RPMI8226 (cell line): ENCODE measurements around the gene EID2.

Source experiments
- DNase-seq: peaks from one replicate; pipeline ENCODE4 v3.0.0-alpha.2; 2015

Gene EID2, protein sequence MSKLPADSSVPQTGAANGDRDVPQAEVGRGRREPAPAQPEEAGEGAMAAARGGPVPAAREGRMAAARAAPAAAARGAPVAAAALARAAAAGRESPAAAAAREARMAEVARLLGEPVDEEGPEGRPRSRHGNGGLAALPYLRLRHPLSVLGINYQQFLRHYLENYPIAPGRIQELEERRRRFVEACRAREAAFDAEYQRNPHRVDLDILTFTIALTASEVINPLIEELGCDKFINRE

DNA sequence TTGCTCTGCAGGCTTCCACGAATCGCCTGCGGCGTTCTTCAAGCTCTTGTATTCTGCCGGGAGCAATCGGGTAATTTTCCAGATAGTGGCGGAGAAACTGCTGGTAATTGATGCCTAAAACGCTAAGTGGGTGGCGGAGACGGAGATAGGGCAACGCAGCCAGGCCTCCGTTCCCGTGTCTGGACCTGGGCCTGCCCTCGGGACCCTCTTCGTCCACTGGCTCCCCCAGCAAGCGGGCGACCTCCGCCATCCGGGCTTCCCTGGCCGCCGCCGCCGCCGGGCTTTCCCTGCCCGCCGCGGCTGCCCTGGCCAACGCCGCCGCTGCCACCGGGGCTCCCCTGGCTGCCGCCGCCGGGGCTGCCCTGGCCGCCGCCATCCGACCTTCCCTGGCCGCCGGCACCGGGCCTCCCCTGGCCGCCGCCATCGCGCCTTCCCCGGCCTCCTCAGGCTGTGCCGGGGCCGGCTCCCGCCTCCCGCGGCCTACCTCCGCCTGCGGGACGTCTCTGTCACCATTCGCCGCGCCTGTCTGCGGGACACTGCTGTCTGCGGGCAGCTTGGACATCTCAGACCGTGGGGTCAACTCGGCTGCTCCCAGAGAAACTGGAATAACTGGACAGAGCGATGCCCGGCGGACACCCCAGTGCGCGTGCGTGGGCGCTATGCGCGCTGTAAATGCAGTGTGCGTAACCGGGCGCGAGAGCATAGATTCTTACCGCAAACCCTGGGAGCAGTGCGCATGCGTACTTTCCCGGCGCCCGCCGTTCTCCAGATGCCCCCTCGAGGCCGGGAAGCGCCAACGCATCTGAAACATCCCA, at the start of gene EID2:
Gene EID2, minus strand, starts transcription at position 644 of the 815 bp plus-strand sequence. Its CDS starts 82 bp downstream, at position 562.
- DNase-seq = peak; percentile 92

DNA sequence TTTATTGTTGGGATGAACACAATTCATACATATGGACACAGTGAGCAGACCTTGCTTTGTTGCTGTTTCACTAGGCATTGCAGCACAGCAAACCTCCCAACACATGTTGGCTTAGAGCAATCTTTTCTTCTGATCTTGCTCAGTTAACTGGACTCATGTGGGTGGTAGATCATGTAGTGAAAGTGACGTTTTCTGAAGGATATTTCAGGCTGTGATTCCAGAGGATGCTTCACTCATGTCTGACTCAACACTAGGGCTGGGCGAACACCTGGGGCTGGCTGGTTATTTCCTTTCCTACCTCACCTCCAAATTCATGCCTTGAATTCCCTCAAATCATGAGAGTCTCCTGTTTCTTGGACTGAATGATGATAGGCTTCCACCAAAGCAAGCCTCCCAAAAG, 48.1 kb upstream of the EID2 start:
- DNase-seq = no peak

DNA sequence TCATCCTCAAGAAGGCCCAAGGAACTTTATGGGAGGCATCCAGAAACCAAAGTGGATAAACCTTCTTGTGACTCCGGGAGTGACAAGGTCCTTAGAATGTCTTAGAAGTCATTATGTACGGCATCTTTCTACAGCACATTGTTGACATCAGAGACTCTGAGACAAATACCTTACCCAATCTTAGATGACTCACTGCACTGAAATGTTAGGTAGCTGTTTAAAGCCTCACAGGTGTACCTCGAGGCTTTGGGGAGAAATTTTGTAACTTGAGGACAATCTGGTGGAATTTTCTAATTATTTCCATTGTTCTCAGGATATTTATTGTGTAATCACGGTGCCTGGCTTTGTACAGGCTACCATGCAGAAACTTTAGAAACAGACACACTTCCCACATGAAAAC, 47.5 kb upstream of the EID2 start:
- DNase-seq = no peak

DNA sequence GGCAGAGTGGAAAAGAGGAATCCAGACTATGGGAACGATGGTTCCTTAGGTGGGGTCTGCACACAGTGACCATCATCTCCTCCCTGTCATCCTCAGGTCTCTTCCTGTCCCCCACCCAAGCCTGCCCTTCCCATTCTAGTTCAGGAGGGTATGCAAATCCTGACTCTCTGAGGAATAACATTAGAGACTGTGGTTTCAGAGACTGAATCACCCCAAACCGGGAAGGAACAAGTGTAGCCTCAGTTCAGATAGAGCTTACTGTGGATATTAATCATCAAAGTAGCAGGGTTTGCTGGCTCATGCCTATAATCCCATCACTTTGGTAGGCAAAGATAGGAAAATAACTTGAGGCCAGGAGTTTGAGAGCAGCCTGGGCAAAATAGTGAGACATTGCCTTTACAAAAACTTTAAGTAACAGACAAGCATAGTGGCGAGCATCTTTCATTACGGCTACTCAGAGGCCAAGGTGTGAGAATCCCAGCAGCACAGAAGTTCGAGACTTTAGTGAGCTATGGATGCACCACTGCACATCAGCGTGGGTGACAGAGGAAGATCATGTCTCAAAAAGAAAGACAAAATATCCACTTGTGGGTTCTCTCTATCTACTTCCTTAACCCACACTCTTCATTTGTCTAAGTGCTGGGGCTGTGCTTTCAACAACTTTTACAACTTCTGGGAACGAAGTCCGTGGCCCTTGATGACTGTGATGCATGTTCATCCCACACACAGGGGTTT, 43.1 kb upstream of the EID2 start:
- no peak for DNase-seq

DNA sequence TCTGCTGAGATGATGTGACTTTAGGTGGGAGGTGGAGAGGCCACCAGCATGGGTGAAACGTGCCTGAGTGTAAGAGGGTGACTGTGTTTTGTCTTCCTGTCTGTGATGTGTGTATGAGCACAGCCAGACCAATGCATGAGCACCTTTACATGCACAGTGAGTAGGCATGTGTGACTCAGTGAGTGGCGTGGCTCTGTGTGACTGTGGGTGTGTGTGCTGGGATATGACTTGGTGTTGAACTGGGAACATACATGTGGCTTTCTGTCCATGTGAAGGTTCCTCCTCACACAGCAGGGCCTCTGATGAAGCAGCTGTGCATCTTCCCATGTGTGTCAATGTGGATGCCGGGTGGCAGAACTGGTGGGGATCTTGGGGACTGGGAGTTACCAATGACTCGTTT, 42.5 kb upstream of the EID2 start:
- DNase-seq = no peak

DNA sequence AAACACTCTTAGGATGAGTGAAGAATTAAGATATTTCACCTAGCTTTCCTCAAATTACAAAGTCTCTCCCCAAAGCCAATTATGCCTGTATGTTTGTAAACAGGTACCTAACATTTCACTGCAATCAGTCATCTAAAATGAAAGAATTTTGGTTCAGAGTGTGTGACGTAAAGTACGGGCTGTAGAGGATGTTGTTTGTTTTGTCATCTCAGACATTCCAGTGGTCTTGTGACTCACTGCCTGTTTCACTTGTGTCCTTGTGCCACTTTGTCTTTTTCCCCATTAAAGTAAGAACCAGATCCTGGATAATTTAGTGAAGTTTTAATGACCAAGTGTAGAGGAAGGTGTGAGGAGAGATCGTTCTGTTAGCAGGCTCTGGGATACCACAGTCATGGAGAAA, 28.6 kb upstream of the EID2 start:
- DNase-seq = no peak

DNA sequence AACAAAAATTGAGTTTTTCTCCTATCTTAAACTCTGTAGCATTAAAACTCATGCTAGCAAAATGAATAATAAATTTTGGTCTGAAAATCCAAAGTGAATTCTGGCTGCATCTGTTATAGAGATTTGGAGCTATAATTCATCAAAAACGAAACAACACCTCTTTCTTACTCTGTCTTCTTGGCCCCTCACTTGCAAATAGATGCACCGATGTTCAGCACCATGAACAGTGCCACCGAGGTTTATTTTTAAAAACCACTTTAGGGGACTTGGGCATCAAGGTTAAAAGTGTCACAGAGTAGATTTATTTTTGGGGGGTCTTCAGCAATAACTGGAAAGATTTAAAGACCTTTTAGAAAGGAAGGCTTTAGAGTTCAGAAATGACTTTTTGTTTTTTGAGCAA, 26.1 kb upstream of the EID2 start:
- no peak for DNase-seq

DNA sequence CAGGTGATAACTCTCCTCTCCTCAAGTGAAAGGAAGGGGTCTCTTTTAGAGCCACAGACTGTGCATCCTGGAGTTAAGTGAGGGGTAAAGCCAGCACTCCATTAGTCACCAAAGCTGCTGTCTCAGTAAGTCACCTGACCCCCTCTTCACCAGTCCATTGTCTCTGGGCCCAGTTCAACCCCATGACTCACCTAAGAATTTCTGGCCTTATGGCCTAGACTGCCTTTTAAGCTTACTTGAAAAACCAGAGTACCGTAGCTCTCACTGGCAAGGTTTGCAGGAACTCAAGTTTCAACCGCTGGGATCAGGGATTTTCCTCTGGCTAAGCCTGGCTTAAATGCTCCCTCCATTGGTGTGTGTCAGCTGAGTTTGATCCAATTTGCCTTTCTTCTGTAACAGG, 23.4 kb upstream of the EID2 start:
- DNase-seq = no peak

DNA sequence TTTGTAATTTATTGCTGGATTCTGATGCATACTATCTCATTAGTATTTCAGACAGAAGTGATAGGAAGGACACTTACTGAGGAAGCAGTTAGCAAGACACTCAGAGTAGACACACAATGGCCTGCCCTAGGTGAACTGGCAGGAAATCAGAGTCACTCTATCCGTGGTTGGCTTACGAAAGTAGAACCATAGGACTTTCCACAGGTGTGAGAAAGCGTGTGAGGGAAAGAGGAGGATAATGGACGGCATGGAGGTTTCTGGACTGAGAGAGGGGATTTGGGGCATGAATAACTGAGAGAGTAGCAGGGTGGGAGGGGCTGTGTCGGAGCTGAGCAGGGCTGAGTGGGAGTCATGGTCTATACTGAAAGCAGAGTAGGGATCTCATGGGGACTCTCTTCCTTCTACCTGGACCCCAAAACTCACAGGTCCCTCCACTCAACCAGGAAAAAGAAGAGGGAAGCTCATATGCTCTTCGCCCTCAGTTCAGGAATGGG, 18.7 kb upstream of the EID2 start:
- peak; percentile 7 for DNase-seq

DNA sequence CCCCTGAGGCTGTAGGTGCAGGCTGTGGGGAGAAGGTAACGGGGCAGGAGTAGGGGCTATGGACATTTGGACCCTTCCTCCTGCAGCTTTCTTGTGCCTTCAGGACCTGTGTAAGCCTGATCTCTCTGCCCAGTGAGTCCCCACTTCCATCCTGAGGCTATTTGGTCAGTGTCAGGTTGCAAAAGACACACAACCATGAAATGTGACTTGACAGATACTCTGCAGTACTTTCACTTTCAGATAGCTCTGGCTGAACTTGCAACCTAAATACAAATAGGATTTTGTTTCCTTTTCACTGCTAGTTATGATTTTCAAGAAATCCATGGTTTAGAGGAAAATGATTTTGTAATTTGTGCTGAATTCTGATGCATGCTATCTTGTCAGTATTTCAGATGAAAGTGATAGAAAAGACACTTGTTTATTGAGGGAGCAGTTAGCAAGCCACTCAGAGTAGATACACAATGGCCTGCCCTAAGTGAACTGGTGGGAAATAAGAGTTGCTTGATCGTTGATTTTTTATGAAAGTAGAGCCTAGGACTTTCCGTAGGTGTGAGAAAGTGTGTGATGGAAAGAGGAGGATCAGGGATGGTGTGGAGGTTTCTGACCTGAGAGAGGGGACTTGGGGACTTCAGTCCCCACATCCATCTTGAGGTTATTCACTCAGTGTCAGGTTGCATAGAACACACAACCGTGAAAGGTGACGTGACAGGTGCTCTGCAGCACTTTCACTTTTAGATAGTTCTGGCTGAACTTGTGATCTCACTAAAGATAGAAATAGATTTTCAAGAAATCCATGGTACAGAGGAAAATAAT, 18.1 kb upstream of the EID2 start:
- DNase-seq = peak; percentile 12

DNA sequence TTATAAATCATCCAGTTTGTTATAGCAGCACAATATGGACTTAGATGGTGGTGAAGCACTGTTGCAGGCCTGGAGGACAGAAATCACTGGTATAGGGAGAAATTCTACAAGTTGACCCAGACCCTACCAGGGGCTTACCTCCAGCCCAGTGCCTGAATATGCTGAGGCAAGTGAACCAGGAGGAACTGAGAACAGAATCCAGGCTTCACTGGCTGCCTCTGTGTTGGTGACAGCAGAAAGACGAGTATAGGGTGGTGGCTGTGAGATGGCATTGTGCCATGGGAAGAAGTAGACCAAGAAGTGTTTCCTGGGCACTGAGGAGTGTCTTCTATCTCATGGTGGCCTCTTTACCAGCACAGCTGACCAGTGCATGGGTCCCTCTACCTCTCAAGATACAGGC, 15.9 kb upstream of the EID2 start:
- peak; percentile 38 for DNase-seq

DNA sequence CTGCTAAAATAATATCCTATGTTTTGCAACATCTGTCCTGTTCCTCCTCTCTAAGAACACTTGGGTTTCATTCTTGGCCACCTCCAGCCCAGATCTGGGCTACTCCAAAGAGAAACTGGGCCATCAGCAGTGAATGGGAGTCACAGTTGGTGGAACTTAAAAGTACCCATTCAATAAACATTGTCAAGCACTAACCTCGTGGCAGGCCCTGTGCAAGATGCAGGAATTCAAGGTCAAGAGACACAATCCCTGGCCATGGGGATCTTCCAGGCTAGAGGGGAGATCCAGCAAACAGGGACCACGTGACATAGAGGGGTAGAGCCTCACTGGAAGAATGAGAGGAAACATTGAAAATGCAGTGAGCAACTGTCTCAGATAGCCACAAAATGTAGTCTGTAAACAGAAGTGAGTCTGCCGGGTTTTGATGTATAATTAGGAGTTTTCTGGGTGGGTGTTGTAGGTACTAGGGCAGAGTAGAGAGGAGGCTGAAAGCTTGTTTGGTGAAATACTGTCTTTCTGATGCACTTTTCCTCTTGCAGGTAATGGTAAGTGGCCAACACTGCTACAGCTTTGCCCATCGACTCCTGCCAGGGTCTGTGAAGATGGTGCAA, 14.8 kb upstream of the EID2 start:
- DNase-seq = no peak

DNA sequence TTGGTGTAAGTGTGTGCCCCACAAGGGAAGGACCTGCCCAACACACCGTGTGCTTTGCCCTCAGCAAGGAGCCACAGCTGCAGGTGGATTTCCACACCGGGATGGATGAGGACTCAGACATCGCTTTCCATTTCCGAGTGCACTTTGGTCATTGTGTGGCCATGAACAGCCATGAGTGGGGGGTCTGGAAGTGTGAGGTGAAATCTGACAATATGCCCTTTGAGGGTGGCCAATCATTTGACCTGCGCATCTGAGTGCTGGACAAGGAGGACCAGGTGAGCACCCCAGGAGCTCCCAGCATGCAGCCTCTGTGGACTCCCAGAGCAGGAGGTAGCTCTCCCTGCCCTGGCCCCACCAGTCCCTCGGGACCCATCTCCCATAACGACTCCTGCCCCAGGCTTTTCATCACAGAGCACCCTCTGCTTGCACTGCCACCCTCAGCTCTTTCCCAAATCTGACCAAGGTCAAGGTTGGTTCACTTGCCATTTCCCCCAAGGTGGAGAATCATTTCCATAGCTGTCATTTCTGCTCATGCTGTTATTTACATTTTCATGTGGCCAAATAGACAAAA, 13.2 kb upstream of the EID2 start:
- no peak for DNase-seq

DNA sequence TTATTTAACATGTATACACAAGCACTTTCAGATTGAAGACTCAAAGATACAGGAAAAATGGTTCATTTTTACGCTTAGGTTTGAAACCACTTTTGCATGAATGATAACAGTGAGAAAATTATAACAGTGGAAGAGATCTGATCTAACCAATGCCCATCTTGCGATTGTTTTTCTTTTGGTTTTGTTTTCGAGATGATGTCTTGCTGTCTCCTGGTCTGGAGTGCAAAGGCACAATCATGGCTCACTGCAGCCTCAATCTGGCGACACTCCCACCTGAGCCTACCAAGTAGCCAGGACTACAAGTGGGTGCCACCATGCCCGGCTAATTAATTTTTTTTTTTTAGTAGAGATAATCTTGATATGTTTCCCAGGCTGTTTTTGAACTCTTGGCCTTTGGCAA, 10.2 kb upstream of the EID2 start:
- DNase-seq = no peak

DNA sequence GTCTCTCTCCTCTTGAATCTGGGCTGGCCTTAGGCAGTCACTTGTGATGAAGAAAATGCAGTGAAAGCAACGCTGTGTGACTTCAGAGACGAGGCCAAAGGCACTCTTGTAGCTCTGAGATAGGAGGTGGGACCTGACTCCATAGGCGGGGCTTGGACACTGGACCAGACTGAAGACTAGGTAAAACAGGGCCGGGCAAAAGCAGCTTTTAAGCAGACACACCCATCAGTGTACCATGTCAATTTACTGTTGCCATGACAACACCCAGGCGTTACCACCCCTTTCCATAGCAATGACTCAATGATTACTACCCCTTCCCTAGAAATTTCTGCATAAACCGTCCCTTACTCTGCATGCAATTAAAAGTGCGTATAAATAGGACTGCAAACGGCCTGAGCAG, 6.6 kb upstream of the EID2 start:
- no peak for DNase-seq

DNA sequence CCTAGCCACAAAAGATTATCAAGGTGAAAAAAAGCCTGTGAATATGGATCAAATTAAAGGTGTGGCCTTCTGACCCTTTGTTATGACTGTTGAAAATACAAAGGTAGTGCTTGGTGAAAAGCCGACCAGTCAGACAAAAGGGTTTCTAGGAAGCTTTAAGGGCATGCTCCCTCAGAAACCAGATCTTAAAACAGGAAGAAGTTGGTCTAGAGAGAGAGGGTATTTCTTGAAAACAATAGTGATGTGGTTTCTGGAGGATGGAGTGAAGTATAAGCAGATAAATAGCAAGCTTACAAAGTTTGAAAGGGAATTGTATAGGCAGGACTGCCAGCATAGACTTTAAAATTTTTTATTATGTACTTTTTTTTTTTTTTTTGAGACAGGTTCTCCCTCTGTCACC, 5.0 kb upstream of the EID2 start:
- no peak for DNase-seq

DNA sequence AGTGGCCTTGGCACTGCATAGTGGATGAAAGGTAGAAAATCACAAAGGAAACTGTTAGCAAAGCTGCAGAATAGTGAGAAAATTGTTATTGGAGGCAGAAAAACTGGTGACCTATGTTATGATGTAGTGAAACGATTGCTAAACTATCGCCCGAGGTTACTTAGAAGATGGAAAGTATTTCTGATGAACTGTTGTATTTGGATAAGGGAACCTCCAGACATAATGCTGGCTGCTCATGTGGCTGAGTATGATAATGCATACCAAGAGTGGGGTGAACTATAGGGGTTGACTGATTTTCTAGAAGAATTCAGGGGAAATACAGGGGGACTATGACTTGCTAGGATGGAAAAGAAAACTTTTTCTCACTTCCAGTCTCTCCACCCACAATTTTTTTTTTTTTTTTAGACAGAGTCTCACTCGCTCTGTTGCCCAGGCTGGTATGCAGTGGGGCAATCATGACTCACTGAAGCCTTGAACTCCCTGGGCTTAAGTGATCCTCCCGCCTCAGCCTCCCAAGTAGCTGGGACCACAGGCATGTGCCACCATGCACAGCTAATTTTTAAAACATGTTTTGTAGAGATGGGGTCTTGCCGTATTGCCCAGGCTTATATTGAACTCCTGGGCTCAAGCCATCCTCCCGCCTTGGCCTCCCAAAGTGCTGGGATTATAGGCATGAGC, 4.4 kb upstream of the EID2 start:
- no peak for DNase-seq

DNA sequence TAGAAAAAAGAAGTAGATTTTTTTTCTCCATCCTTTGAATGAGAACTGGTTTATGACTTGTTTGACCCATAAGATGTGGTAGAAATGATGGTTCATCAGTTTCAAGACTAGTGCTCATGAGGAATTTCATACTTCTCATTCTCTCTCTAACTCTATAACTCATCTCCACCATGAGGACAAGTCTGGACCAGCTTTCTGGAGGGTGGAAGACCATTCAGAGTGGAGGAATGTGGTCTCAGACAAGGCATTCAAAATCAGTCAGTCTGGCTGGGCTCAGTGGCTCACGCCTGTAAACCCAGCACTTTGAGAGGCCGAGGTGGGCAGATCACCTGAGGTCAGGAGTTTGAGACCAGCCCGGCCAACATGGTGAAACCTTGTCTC, 3.5 kb upstream of the EID2 start:
- no peak for DNase-seq

DNA sequence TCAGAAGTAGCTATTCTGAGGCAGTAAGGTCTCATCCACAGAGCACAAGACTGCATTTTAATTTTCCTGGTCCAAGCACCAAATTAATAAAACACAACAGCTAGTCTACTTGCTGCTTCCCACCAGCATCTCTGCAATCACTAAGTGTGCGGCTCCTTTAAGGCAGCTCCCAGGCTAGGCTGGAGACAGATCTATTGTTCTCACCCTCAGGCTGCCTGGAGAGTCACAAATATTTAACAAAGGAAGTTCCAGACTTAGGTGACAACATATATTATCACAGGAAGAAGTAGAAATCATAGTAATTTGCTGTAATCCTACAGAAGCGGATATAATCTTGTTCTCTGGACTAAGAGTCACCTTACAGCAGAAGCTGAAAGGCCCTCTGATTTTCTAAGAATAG, 2.2 kb upstream of the EID2 start:
- no peak for DNase-seq

DNA sequence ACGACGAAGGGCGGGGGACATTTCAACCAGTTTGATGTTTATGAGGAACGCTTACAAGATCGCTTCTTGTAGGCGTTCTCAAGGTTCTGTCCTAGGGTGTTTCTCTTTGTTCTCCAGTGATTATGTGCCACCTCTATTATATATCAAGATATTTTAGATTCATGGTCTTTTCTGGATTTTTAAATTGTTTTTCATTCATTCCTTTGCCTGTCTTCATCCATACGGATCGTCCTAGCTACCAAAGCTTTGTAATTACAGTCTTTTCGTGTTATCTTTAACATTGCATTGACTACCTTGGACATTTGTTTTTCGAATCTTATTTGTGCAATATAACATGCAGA, 342 bp upstream of the EID2 start:
- no peak for DNase-seq

DNA sequence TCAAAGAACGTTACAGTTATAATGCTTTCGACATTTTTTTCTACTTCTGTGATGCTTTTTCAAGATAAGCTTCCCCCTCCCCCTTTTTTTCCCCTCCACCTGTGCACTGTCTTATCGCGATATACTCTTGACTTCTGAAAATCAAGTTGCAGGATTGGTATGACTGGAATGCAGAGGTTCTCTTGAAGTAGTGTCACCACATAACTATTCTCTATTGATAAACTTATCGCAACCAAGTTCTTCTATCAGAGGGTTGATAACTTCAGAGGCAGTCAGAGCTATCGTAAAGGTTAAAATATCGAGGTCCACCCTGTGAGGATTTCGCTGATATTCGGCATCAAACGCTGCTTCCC, 820 bp downstream of the EID2 start:
- no peak for DNase-seq

DNA sequence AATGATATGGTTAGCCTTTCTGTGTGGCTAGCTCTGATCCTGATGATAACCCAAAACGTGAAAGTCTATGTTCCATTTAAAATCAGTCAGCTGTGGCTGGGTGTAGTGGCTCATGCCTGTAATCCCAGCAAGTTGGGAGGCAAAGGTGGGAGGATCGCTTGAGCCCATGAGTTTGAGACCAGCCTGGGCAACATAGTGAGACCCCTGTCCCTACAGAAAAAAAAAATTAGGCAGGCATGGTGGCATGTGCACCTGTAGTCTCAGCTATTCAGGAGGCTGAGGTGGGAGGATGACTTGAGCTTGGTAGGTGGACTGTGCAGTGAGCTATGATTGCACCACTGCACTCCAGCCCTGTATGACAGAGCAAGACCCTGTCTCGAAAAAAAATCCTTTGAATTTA, 6.2 kb downstream of the EID2 start:
- DNase-seq = no peak
